Measurements from ENCODE around the gene SLC22A9.

Gene SLC22A9

GRCh38 chr11:63445118-63445517 is 75.5 kb downstream of the SLC22A9 start:
- DNase-seq (ENCODE audit: low read depth in 2 of 2): no peak

- DNase-seq (ENCODE audit: low read depth in 2 of 2): no peak
Observed at GRCh38 chr11:63445720-63446119, 76.1 kb downstream of the SLC22A9 start.

- no peak for DNase-seq (ENCODE audit: low read depth in 2 of 2)
Observed at GRCh38 chr11:63448646-63449045, 79.1 kb downstream of the SLC22A9 start.

GRCh38 chr11:63459586-63459985 is 90.0 kb downstream of the SLC22A9 start:
- DNase-seq (ENCODE audit: low read depth in 2 of 2): no peak
